Activated CD4-positive, alpha-beta T cell treated with anti-CD3 and anti-CD28 coated beads, Interleukin-2, amount 50 U/mL, for 24 hours (primary cell): Measurements from ENCODE around the gene RPL38.
"Not testable (repeated sequence)": the region's sequence is repeated elsewhere in the genome, so short reads cannot be mapped to it uniquely, and the experiment has no call there.

Experiments used
- DNase-seq, 2 donors: peaks; one replicate each; pipeline ENCODE4 v3.0.0-alpha.2; 2020; ENCODE audit warnings: low read depth in 1 of 2, low spot score in 1 of 2

Gene RPL38

DNA sequence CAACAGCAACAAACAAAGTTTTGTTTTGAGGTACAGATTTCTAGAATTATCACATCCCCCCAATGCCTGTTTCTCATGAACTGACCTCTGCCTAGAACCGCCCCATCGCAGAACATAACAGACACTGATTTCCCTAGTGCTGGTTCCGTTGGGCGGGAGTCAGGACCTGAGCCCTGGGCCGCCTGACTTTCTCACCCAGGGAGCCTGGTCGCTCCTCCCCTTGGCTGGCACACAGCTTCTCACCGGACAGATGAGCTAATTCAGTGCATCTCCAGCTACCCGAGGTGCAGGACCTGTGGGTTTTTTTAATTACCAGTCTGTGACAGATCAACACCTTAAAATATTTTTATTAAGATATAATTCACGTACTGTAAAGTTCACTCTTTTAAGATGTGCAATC, 20.1 kb upstream of the RPL38 start:
- no peak for DNase-seq

DNA sequence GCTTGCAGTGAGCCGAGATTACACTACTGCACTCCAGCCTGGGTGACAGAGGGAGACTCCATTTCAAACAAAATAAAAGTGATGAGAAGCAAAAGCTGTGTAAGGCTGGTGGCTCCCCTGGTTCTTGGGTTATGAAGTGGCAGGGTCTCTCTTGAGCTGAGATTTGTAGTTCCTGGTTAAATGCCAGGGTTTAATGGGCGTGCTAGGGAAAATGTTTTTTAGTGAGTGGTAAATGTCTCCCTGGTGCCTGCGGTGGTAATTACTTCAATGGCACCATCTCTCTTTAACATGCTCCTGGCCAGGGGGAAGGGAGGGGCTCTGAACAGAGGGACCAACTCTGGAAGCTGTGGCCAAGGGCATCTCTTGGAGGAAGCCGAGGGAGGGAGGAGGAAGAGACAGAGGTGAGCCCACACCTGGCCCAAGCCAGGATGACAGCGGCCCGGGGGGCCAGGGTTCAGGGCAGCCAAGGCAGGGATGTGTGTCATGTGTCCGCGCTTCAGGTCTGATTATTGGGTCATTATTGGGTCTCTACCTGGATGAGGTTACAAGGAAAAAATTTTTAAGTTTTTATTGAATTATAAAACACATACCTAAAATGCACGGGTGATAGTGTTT, 17.8 kb upstream of the RPL38 start:
- DNase-seq: no peak

DNA sequence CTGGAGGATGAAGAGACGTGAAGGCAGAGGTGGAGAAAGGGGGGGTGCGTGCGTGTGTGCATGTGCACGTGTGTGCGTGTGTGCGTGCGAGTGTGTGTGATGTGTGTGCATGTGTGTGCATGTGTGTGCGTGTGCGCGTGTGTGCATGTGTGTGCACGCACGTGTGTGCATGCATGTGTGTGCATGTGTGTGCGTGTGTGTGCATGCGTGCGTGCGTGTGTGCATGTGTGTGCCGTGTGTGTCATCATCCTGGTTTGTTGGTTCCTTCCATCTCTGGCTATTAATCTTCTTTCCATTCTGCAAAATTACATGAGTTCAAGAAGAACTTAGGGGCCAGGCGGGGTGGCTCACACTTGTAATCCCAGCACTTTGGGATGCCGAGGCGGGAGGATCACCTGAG, 17.0 kb upstream of the RPL38 start:
- DNase-seq: no peak

DNA sequence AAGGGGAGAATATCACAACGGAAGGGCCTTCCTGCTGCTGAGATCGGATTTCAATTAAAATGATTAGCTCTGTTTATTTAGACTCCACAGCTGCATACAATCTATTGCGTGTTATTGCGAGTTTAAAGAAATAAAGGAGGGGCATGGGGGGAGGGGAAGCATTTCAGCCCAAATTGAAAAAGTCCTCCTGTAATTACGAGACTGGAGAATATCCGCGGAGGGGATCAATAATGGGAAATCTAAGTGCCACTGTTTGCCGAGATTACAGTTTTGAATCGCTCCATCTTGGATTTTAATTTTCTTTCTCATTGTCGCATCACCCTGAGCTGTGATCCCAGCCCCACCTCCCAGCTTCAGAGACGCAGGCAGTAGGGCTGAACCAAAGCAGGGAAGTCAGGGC, 15.7 kb upstream of the RPL38 start:
- no peak for DNase-seq

DNA sequence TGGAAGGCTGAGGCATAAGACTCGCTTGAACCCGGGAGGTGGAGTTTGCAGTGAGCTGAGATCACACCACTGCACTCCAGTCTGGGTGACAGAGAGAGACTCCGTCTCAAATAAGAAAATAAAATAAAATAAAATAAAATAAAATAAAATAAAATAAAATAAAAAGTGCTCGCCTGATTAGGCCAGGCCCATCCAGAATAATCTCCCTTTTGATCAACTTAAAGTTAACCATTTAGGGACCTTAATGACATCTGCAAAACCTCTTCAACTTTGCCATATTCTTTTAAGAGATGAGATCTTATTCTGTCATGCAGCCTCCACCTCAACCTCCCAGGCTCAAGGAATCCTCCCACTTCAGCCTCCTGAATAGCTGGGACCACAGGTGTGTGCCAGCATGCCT, 14.8 kb upstream of the RPL38 start:
- DNase-seq: not testable (repeated sequence)

DNA sequence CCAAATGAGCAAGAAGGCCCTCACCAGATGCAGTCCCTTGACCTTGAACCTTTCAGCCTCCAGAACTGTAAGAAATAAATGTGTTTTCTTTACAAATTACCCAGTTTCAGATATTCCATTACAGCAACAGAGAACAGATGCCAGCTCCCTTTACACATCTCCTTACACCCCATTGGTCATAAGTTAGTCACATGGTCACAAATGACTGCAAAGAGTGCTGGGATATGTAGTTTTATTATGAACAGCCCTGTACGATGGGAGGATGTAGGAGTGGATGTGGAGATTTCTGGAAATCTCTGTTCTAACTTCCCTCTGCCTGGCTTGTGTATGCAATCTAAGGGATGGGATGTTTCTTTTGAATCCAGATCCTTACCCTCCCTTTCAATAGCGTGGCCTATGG, 13.3 kb upstream of the RPL38 start:
- DNase-seq: no peak

DNA sequence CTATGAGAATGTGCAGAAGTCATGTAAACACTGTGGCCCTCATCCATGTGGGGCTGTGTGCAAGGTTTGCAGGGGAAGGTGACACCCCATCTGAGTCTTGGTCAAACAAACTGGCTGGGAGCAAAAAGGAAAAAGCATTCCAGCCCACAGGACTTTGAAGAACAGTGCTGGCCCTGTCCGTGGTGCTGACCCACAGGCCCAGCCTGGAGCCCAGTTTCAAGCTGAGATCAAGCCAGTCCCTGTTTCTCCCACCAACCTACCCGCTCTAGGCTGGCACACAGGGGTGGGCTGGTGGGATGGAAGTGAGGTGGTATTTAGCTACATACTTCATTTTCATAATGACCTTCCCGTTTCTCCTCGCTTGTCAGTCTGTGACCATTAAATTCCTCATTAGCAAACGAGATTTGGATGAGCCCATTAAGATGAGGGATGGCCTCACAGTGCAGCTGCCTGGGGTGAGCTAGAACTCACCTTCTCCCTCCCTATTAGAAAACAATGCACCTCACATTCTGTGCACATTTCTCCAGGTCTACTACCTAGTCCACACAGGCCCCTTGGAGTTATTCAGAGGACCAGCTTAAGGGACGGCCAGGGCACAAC, 12.6 kb upstream of the RPL38 start:
- no peak for DNase-seq

DNA sequence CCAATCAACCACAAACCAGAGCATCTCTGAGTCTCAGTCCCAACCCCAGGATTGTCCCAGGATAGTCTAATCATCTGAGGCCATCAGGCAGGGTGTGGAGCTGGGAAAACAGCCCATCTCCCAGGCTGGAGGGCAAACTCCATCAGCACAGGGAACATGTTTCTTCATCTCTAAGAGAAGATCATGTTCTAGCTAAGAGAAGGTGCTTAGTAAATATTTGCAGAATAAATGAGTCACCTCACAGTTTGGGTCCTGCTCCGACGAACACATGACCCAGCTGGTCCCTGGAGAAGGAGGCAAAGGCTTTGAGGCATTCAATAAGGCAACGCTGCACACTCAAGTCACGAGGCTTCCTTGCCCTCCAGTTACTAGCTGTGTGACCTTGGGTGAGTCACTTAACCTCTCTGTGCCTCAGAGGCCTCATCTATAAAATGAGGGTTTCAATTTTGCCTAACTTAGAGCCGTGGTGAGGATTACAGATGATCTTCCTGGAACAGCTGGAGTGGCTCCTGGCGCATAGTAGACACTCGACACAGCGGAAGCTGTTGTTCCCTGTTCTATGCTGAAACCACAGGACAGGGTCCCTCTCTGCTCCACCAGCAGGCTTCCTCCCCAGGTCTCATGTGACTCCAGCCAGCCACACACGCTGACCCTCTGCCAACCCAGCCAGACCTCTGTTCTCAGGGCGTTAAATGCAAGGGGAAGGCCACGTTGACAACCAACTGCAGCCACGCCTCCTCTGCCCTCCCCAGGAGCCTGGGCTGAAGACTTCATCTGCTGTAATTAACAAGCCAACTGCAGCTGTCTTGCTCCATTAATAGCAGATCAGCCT, 10.3 kb upstream of the RPL38 start:
- no peak for DNase-seq

DNA sequence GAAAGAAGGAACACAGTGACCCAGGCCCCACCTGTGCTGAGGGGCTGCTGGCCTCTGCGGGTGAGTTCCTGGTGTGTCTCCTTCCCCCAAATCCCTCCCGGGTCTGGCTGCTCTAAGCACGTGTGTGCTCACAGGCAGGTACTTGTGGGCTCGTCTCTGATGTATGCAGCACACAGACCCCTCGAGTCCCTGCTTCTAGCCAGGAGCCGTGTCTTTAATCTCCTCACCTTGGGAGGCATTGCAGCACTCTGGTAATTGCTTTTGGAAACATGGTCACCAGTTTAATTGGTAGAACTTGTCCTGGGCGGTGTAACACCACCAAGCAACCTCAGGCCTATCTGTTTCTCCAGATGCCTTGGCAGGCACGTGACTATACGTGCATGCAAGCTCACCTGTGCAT, 8.8 kb upstream of the RPL38 start:
- no peak for DNase-seq

DNA sequence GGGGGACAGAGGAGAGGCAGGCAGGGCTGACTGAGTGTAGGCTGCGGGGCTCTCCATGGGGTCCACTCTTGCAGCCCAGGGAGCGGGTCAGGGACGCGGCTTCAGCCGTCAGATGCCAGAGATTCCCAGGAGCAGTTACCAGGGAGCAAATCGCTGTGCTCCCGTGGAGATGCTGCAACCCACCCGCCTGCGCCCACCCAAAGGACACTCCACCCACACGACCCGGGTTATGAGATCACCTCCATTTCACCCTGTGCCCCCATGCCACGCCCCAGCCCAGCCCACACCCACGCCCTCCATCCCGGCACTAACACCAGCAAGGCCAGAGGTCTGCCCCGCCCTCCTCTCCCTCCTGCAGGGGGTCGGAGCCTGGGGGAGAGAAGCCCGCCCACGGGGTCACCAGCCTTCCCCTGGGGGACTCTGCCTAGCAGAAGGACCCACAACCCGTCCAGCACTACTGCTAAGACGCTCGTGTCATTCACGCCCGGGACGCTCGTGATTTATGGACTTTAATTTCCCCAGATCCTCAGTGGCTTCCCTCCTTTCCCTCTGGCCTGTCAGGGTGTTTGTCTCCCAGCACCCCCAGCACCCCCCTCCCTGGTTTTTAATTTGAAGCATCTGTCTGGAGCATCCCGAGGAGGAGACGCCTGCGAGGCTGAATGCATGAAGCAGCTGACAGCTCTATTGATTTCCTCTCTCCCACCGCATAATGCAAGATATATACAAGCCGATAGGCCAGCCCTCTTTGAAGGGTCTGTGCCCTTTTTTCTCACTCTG, 6.7 kb upstream of the RPL38 start:
- no peak for DNase-seq

DNA sequence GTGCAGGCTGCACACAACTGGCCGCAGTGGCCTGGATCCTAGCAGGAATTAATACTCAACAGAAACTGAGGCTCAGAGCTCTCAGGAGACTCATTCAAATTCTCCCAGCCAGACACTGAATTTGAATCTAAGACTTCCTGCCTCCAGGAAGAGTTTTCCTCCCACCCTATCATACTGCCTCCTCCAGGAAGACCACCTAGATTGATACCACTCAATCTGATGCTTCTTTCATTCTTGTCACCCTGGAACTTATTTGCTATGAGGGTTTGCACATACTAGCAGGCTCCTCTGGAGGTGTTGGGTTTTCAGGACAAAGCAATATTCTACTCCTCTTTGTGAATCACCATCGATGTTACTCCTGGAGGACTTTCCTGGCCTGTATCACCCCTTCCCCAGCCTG, 5.7 kb upstream of the RPL38 start:
- DNase-seq: no peak

DNA sequence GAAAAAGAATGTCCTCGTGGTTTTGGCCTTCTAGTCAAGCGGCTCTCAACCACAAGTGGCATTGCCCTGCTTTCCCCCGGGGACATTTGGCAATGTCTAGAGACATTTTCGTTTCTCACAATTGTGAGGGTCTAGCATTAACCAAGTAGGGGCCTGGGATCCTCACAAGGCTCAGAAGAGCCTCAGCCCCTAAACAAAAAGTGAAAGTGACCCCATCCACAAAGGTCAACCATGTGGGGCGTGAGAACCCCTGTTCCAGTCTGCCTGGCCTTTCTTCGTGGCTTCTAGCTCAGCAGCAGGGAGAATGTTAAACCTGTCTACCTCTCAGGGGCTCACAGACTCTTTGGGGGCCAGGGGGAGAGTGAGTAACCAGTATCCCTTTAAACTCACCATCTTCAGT, 4.8 kb upstream of the RPL38 start:
- no peak for DNase-seq

DNA sequence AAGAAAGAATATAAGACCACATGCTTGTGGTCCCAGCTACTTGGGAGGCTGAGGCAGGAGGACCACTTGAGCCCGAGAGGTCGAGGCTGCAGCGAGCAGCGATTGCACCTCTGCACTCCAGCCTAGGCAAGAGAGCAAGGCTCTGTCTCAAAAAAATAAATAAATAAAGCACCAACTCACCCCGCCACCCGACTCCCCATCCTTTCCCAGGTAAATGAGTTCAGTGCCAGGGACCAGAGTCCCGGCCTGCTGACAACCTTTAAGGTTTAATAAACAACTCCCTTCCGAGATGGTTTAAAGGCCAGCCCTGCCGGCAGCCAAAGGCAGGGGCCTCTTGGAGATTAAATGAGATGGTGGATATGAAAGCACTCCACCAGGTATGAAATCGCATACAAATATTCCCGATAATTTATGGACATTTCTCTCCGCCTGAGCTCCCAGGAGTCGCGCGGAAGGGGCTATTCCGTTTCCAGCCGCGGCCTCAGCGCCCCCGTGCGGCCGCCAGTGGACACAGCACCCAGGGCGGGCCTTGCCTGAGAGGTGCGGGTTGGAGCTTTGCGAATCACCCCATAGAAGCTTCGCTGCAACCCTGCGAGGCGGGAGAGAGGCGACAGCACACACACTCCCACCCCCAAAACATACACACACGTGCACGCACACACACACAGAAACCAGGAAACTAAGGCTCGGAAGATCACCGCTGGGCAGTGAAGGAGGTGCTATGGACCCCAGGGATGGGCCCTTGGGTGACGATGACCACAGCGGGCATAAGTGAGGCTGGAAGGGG, 4.0 kb upstream of the RPL38 start:
- peak; percentile 48 to 52 for DNase-seq

DNA sequence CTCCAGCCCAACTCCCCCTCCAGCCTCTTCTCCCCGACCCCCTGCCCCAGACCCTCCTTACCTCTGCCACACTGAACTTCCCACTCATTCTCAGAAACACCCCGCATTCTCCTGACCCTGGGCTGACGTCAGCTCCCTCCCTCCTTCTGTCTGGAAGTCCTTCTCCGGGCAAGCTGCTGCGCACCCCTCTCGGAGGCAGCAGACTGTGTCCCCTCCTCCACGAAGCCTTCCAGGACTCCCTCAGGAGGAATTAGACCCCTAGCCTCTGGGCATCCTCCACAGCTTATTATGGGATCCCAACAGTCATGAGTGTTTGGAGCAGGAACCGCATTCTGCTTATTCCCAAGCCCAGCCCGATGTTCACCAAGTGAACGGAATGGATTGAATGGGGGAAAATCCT, 3.4 kb upstream of the RPL38 start:
- no peak for DNase-seq

DNA sequence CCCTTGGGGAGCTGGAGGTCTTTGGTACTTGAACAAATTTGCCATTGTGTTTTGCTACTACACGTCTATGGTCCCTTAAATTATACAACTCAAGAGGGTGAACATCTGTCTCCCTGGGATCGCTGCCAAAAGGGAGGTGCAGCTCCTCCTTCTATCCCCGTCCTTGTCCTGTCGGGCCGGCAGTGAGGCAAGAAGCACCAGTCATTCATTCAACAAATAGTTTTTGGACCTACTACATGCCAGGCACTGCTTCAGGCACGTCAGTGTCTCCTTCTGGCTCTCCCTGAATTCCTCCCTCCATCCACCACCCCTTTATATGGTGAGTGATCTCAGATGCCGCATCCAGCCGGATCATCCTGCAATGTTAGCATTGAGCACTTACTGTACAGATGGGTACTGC, 2.2 kb upstream of the RPL38 start:
- no peak for DNase-seq

DNA sequence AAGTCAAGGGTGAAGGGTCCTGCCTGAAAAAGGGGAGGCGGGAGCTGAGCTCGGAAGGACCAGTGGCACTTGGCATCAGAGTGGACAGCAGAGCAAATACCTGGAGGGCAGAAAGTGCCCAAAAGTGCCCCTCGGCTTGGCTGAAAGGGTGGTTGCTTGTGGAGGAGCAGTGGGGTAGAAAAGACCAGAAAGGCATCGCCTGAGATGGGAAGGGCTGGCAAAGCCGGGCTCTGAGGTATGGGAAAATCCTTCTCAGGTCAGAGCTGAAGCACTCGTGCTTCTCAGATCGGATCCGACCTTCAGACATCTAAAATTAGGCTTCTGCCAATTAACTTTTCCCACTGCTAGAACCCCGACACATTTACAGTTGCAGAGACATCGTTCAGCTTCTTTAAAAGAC, 1.5 kb upstream of the RPL38 start:
- DNase-seq: no peak

DNA sequence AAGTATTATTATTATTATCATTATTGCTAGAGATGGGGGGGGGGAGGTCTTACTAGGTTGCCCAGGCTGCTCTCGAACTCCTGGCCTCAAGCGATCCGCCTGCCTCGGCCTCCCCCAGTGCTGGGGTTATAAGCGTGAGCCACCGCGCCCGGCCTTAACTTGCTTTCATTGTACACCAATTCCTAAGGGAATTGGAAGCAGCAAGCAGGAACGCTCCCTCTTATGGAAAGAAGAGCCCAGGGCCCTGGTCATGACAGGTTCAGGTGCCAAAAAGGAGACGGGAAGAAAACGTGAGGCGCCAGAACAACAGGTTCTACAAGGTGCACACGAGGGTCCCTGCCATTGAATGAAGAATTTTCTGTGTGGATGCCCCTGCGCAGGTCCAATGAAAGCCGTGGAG, 540 bp upstream of the RPL38 start:
- no peak for DNase-seq

DNA sequence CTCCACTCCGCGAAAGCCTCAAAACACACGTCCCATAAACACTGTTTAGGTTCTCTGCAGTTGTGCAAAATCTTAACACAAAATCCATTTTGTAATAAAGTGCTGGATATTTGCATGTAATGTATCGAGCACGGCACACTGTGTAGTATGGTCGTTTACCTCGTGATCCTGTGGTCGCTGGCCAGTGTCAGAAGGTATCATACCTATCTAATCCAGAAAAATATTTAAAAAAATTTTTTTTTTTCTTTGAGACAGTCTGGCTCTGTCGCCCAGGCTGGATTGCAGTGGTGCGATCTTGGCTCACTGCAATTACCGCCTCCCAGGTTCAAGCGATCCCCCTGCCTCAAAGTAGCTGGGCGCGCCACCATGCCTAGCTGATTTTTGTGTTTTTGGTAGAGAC, 996 bp downstream of the RPL38 start:
- DNase-seq: no peak

DNA sequence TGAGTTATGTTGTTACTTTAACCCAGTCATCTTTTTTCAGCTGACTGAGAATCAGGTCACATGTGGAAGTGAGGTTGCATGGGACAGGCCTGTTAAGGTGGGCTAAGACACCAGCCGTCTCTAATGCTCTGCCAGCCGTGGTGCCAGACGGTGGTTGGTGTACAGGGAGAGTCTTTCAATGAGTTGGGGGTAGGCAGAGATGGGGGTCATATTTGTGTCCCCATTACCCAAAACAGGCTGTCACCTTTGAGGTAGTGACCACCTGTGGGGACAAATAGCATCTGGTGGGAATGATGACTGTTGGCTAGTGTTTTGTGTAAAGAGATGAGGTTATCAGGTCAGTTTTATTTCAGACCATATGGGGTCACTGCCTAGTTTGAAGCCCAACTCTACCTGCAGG, 1.8 kb downstream of the RPL38 start:
- DNase-seq: no peak

DNA sequence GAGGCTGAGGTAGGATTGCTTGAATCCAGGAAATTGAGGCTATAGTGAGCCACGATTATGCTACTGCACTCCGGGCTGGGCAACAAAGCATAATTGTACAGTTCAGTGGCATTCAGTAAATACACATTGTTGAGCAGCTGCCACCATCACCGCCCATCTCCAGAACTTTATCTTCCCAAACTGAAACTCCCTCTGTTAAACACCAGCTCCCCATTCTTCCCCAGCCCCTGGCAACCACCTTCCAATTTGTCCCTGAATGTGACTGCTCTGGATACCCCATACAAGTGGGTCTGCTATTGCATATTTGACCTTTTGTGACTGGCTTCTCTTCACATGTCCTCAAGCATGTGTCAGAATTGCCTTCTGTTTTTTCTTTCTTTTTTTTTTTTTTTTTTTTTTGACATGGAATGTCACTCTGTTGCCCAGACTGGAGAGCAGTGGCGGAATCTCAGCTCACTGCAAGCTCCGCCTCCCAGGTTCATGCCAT, 2.9 kb downstream of the RPL38 start:
- DNase-seq: no peak
